Measurements from ENCODE around the gene TLK1.

The TLK1 gene

DNA sequence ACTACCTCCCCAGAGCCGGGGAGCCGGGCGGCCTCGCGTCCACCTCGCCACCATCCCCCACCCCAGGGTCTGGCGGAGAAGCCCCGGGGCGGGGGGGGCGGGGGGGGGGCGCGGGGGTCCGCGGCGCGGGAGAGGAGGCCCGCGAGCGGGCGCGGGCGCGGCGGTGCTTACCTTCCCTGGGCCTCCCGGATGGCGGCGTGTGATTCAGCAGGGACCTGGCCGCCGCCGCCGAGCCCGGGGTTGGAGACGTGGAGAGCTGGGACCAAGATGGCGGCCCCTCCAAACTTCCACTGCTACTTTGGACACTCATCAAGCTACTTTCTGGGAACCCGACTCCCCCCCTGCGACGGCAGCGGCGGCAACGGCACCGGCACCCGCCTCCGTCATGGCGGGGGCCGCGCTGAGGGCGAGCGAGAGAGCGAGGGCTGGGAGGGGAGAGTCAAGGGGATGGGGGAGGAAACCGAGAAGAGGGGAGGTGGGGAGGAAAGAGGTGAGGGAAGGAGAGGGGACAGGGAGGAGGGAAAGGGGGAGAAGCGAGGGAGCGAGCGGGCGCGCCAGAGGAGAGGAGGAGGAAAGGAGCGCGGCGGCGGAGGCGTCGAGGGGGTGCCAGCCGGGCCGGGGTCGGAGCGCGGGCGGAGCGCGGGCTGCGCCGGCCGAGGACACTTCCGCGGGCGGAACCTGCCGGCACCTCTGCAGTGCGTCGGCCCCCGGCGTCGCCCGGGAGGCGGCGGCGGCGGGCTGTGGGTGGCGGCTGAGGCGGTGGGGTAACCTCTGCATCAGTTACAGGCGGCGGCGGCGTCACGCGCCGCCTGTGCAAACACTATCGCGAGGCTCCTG is at the start of gene TLK1:
Gene TLK1 (minus strand): TSS at position 775 of the 837 bp plus-strand sequence. CDS start 465 bp downstream, at position 310.
- DNase-seq, result peak; percentile 59

GRCh38 chr2:171210216-171210863 is 49.6 kb upstream of the TLK1 start:
- no peak for DNase-seq

DNA sequence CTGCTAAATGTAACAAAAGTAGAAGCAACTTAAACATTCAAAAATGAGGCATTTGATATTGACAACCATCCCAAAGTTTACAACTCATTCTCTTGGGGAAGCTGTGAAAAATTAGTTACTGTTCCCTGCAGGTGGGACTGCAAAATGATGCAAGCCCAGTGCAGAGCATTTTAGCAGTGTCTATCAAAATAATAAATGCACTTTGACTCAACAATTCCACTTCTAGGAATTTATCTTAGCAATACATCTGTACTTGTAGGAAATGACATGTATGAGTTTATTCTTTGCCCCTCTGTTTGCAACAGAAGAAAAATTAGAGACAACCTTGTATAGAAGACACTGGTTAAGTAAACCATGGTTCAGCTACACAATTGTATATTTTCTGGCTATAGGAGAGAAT is 48.0 kb upstream of the TLK1 start:
- no peak for DNase-seq

GRCh38 chr2:171206422-171207115 is 45.9 kb upstream of the TLK1 start:
- DNase-seq, result no peak

DNA sequence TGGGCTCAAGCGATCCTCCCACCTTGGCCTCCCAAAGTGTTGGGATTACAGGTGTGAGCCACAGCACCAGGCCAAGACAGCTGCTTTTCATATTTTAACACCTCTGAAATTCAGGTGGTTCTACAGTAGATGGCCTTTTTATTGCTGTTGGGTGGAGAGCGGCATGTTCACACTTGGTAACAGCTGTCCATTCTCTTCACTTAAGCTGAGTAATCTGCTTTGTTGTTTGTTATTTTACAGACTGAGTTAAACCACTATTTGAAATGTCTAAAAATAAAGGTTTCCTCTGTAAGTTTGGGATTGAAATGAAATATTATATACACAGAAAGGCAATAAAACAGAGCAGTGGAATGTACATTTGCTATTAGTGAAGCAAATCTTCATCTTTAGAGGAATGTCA is 44.9 kb upstream of the TLK1 start:
- no peak for DNase-seq

GRCh38 chr2:171201767-171202166 is 41.1 kb upstream of the TLK1 start:
- DNase-seq, result no peak

DNA sequence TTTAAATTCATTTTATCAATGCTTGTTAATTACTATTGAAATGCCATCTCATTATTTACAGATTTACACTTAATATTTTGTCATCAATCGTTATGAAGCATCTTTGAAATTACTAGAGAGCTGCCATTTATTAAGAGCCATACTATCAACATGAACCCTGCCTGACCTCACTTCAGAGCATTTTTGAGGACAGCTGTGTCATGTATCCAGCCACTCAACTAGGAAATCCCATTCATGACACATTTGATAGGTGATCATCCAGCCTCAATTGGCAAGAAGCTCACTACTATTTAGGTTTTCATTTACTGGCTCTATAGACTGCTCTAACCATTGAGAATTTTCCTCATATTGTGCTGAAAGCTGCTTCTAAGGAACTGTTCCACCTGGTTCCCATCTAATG is 40.6 kb upstream of the TLK1 start:
- DNase-seq, result no peak

- DNase-seq, result no peak
Measured at GRCh38 chr2:171200469-171200868, 39.8 kb upstream of the TLK1 start.

GRCh38 chr2:171191021-171191420 is 30.3 kb upstream of the TLK1 start:
- no peak for DNase-seq

DNA sequence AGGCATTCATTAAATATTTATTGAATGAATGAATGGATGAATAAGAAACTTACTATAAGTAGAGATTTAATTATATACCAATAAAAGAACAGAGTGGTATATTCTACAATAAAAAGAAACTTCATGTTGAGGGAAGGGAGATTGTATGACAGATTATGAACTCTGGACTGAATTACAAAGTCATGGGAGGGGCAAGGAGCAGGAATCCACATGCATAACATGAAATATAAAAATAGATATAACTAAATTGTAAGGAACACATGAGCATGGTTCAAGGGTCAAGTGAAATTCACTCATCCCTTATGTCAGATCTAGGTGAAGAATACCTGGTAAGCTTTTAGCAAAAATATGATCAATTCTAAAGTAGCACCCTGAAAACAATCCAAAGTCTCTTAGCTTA is 27.1 kb upstream of the TLK1 start:
- DNase-seq, result no peak

DNA sequence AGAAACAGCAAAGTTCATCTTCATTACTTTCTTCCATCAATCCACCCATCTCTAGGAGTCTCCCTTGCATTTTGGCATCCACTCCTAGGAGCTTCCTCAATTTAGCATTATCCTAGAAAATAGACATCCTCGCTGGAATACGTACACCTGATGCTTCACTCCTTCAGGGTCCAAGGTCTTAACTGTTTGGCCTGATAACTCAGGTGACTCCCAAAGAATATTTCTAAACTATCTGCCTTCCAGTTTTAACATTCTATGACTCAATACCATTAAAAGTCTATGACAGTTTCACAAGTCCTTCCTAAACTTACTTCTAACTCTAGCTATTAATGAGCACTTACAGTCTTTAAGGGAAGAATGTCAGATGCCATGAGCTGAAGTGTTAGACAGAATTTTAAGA is 26.5 kb upstream of the TLK1 start:
- DNase-seq, result no peak

- no peak for DNase-seq
Measured at GRCh38 chr2:171185941-171186340, 25.2 kb upstream of the TLK1 start.

DNA sequence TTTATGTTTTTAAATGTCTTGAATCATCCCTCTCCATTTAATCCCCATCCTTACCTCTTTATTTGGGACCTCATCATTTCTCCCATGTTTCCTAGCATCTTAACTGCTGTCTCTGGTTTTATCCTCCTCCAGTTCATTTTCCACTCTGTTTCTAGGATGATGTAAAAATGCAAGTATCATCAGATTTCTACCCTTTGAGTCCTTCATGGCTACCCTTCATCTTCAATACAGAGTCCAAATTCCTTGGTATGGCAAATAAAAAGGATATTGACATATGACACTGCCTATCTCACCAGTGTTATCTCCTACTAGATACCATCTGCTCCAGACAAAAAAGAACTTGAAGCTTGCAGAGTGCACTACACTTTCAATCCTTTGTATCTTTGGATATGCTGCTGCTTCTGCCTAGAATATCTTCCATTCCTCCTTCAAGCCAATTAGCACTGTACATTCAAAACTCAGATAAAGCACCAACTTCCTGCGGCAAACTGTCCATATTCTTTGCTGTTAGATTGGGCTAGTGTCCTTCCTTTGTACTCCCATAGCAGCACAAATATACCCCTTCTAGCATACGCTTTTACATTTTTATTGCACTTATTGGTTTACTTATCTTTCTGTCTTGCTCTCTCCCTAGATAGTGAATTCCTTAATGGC is 24.6 kb upstream of the TLK1 start:
- no peak for DNase-seq

- DNase-seq, result no peak
Measured at GRCh38 chr2:171181064-171182049, 20.7 kb upstream of the TLK1 start.

GRCh38 chr2:171180229-171180930 is 19.7 kb upstream of the TLK1 start:
- no peak for DNase-seq

- DNase-seq, result no peak
Measured at GRCh38 chr2:171178993-171179392, 18.3 kb upstream of the TLK1 start.

DNA sequence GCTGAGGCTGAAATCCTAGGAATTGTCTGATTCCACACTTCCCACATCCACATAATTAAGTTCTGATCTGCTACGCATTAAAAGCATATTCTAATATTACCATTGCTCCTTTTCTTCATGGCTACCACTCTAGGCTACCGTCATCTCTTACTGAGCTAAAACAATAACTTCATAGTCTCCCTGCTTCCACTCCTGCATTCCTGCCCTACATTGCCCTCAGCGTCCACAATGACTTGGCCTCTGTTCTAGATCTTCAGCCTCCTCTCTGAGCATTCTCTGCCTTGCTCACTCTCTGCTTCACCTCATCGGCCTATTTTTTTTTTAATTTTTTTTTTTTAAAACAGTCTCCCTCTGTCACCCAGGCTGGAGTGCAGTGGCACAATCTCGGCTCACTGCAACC is 15.8 kb upstream of the TLK1 start:
- DNase-seq, result no peak

- no peak for DNase-seq
Measured at GRCh38 chr2:171174075-171174474, 13.4 kb upstream of the TLK1 start.

DNA sequence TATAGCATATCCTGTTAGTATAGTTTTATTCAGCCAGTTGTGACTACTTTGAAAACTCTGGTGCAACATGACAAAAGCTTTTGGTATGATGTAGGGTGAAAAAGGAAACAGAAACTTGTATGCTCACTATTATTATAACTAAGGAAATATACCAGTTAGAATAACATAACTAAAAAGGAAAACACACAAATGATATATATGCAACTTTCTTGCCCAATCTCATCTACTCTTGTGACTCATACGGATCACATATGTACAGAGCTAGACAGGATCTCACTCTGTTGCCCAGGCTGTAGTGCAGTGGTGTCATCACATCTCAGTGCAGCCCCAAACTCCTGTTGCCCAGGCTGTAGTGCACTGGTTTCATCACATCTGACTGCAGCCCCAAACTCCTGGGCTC is 12.4 kb upstream of the TLK1 start:
- no peak for DNase-seq

- DNase-seq, result no peak
Measured at GRCh38 chr2:171171808-171172207, 11.1 kb upstream of the TLK1 start.

- no peak for DNase-seq
Measured at GRCh38 chr2:171169839-171170238, 9.1 kb upstream of the TLK1 start.
